Activated T-cell treated with anti-CD3 and anti-CD28 coated beads, Interleukin-2, amount 50 U/mL, for 4 hours (primary cell): Measurements from ENCODE around the gene ATAD2B. TPM values are rescaled to one million over a fixed set of nuclear protein-coding genes. Genes with fewer than 3 reads are reported as not detected.

ENCODE experiments used
- ATAC-seq, 2 donors: fragments of 200-7000 bp; cut with Tn5 transposase; one replicate each; pipeline ENCODE4 v1.10.0; 2021
- DNase-seq: peaks from one replicate; pipeline ENCODE4 v3.0.0-alpha.2; 2020
- H3K27me3 Mint-ChIP-seq: one replicate; pipeline ENCODE4 v1.8.0; 2021; ENCODE audit warnings: low read depth, mixed read lengths
- H3K36me3 Mint-ChIP-seq: one replicate; pipeline ENCODE4 v1.8.0; 2022; ENCODE audit warnings: mixed read lengths; ENCODE audit not compliant: insufficient read depth
- H3K4me1 Mint-ChIP-seq: one replicate; pipeline ENCODE4 v1.8.0; 2021; ENCODE audit warnings: low read depth, mixed read lengths
- H3K4me3 Mint-ChIP-seq: one replicate; pipeline ENCODE4 v1.8.0; 2021; ENCODE audit warnings: mild to moderate bottlenecking, moderate library complexity, mixed read lengths
- H3K9me3 Mint-ChIP-seq: one replicate; pipeline ENCODE4 v1.8.0; 2021; ENCODE audit warnings: mixed read lengths
- total RNA-seq, 3 donors: library from RNA; stranded (reverse); gene quantifications; one replicate each; pipeline ENCODE4 v1.2.1, GENCODE V29; 2021

The ATAD2B gene
- total RNA-seq, 3 donors from 2014 or later, result 12.5 to 15.4 (median 13.2) TPM

DNA sequence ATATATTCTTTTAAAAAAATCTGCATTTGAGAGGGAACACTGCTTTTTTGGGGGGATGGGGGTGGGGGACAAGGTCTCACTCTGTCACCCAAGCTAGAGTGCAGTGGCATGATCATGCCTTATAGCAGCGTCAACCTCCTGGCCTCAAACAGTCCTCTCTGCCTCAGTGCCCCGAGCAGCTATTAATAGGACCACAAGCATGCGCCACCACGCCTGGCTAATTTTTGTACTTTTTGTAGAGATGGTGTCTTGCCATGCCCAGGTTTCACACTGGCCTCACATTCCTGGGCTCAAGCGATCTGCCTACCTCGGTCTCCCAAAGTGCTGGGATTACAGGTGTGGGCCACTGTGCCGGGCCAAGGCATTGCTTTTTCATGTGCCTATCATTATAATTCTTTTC is 154.2 kb downstream of the ATAD2B start:
- no peaks in the 10 kb centered on the region for H3K27me3 Mint-ChIP-seq
- ATAC-seq, result no peak
- no peaks in the 10 kb centered on the region for H3K4me1 Mint-ChIP-seq
- H3K9me3 Mint-ChIP-seq, result no peaks in the 10 kb centered on the region
- no peak overlapping the region for H3K4me3 Mint-ChIP-seq
- H3K36me3 Mint-ChIP-seq, result peaks cover 45% of the 10 kb centered on the region
- no peak for DNase-seq

DNA sequence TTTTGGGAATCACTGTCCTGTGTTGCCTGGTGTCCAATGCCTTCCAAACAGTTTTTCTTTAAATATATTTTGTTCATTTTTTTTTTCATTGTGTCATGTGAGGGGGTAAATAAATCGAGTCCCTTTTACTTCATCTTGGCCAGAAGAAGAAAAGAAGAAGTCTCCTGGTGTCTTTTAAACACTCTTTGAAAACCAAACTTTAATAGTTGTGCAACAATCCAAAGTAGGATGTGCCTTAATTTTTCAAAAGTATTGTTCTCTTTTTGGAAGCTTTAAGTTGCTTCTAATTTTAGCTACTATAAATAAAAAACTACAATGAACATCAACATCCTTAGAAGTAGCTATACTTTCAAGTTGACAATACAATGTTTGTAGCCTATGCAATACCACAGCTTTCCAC is 154.9 kb downstream of the ATAD2B start:
- ATAC-seq (no peak), DNase-seq (no peak)
- no peak overlapping the region for H3K4me3 Mint-ChIP-seq
- no peaks in the 10 kb centered on the region for H3K4me1 Mint-ChIP-seq
- H3K27me3 Mint-ChIP-seq, result no peaks in the 10 kb centered on the region
- H3K36me3 Mint-ChIP-seq, result peaks cover 49% of the 10 kb centered on the region
- H3K9me3 Mint-ChIP-seq, result no peaks in the 10 kb centered on the region

DNA sequence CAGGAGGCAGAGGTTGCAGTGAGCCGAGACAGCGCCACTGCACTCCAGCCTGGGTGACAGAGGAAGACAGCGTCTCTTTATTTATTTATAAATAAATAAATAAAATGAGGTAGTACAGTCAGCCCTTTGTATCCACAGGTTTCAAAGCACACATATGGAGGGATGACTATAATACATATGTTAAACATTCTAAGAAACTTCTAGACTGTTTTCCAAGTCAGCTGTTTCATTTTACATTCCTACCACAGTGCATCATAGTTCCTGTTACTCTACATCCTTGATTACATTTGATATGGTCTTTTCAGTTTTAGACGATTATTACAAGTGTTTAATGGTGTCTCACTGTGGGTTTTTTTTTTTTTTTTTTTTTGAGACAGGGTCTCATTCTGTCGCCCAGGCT is 157.6 kb downstream of the ATAD2B start:
- no peaks in the 10 kb centered on the region for H3K27me3 Mint-ChIP-seq
- H3K4me3 Mint-ChIP-seq, result no peak overlapping the region
- no peak for DNase-seq
- H3K36me3 Mint-ChIP-seq, result peaks cover 44% of the 10 kb centered on the region
- no peak for ATAC-seq
- no peaks in the 10 kb centered on the region for H3K9me3 Mint-ChIP-seq
- no peaks in the 10 kb centered on the region for H3K4me1 Mint-ChIP-seq

DNA sequence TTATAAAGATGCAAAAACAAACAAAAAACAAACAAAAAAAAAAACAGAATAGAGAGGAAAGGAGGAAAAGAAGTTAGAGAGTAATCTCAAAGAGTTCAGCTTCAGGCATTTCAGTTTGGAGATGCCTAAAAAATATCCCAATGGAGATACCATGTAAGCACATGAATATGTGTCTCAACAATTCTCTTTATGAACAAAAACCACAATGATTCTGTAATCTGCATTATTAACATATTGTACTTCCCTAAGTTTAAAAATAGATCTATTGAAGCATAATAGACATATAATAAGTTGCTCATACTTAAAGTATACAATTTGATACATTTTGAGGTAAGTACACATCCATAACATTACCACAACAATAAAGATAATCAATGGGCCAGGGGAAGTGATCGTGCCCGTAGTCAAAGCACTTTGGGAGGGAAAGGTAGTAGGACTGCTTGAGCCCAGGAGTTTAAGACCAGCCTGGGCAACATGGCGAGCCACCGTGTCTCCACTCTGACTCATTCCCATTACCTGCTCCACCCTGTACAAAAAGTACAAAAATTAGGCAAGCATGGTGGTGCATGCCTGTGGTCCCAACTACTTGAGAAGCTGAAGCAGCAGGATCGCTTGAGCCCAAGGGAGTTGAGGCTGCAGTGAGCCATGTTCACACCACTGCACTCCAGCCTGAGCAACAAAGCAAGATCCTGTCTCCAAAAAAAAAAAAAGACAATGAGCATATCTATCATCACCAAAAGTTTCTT is 158.9 kb downstream of the ATAD2B start:
- no peak for DNase-seq
- H3K36me3 Mint-ChIP-seq, result peaks cover 49% of the 10 kb centered on the region
- no peak for ATAC-seq
- H3K9me3 Mint-ChIP-seq, result no peaks in the 10 kb centered on the region
- peaks cover 1% of the 10 kb centered on the region for H3K4me1 Mint-ChIP-seq
- H3K27me3 Mint-ChIP-seq, result no peaks in the 10 kb centered on the region
- no peak overlapping the region for H3K4me3 Mint-ChIP-seq

DNA sequence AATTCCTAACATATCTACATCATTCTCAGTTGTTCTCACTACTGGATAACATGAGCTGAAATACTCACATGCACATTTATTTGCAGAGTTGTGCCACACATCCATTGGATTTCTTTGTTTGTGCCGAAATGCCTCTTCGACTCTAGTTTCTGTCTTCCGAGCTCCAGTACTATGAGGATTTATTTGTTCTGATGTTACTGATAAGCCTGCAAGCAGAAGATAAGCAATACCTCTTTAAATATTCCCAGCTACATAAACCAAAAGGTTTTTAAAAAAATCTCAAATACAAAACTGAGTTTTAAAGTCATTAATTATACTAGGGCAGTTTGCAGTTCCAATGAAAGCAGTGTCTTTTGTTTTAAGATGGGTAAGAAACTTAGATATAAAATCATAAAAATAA is 164.8 kb downstream of the ATAD2B start:
- Mint-ChIP-seq H3K4me1 (peaks cover 12% of the 10 kb centered on the region), H3K27me3 (no peaks in the 10 kb centered on the region), H3K36me3 (peaks cover 37% of the 10 kb centered on the region), H3K4me3 (no peak overlapping the region), H3K9me3 (no peaks in the 10 kb centered on the region)
- ATAC-seq (no peak), DNase-seq (no peak)

DNA sequence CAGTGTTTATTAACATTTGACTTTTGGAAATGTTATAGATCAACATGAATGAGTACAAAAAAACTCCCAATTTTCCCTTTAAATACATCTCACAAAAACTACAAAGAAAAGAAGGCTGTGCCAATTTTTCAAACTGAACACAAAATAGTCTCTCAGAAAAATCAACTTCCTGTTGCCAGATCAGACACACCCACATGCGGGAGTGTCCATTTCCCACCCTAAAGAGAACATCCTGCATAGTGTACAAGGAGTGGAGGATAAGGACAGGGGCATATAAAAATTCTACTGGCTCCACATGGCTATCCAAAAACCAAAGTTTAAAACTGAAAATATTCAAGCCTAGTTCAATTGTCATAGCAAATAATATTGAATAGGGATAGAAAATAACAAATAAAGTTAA is 165.3 kb downstream of the ATAD2B start:
- peaks cover 41% of the 10 kb centered on the region for H3K36me3 Mint-ChIP-seq
- peaks cover 12% of the 10 kb centered on the region for H3K4me1 Mint-ChIP-seq

DNA sequence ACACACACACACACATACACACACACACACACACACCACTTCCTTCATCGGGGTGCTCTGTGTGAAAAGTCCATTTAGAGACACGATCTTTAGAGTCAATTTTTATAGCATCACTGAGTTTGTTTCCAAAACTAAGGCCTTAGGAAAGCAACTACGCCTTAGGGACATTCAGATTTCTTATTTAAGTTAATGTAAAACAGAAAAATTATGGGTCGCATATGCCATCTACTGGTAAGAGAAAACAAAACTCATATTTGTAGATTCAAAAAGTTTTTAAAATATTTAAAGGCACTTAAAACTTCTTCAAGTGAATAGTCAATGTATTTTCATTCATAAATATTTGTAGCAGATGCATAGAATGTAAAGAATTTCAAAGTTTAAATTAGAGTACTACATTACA is 166.2 kb downstream of the ATAD2B start:
- DNase-seq, result no peak
- Mint-ChIP-seq H3K27me3 (no peaks in the 10 kb centered on the region), H3K36me3 (peaks cover 42% of the 10 kb centered on the region), H3K9me3 (no peaks in the 10 kb centered on the region), H3K4me3 (no peak overlapping the region), H3K4me1 (peaks cover 12% of the 10 kb centered on the region)
- no peak for ATAC-seq

More for the DNA sequence above, 165.3 kb downstream of the ATAD2B start:
- no peak overlapping the region for H3K4me3 Mint-ChIP-seq
- H3K9me3 Mint-ChIP-seq, result no peaks in the 10 kb centered on the region
- H3K27me3 Mint-ChIP-seq, result no peaks in the 10 kb centered on the region
- ATAC-seq, result no peak
- DNase-seq, result no peak

DNA sequence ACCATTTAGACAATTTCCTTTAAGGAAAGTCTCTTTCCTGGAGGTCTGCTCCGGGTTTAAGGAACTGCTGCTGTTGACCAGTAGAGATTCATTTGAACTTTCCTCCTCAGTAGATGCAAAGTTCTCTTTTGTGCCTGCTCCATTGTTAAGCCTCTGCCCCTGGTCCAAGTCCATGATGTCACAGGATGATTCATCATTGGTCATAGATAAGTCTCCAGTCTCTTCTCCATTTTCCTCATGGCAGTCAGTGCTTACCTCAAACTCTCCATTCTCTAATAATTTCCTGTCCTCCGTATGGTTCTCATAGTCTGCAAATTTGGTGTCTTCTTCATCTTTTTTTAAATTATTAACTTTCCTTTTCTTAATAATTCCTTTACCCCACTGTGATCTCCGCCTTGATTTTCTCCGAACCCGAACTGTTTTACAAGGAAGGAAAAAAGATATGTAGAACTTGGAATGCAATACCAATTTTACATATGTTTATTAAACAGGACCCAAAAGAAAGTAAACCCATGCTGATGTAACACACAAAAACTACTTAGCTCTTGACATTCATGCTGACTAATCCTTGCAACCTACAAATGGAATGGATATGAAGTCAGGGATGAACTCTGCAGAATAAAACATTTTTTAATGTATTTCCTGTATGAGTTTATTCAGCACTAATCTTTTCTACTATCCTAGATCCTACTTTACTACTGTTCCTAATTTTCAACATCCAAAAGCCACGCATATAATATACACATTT is 169.1 kb downstream of the ATAD2B start:
- peaks cover 10% of the 10 kb centered on the region for H3K4me1 Mint-ChIP-seq
- peaks cover 34% of the 10 kb centered on the region for H3K36me3 Mint-ChIP-seq
- H3K27me3 Mint-ChIP-seq, result no peaks in the 10 kb centered on the region
- H3K4me3 Mint-ChIP-seq, result no peak overlapping the region
- DNase-seq (no peak), ATAC-seq (no peak)
- no peaks in the 10 kb centered on the region for H3K9me3 Mint-ChIP-seq

DNA sequence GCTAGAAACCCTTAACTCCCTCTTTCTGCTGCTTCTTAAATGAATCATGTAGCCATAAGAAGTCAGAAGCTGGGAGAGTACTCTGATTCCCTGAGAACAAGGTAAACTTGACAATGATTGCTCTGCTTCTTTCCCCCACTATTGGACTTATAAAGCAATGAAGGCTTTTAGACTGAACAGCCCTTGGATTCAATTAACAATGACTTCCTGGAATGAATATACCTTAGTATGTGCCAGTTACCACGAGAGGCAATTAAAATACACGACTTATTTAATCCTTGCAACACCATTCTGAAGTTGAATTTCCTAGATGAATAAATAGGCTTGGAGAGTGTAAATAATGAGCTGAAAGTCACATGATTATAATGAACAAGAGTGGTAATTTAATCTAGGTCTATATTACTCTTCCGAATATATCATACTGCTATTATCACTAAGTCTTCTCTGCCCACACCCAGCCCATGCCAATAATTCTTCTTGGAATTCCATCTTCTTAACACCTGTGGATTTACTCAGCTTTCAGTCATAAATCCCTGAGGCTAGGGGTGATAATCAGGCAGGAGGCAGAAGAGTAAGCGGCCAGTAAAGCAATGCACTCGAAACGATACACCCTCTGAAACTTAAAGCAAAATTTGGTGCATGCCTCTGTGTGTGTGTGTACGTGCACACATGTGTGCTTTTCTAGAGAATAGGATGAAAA is 170.2 kb downstream of the ATAD2B start:
- Mint-ChIP-seq H3K27me3 (no peaks in the 10 kb centered on the region), H3K4me1 (peaks cover 7% of the 10 kb centered on the region), H3K4me3 (no peak overlapping the region), H3K36me3 (peaks cover 35% of the 10 kb centered on the region), H3K9me3 (no peaks in the 10 kb centered on the region)
- DNase-seq (no peak), ATAC-seq (no peak)

DNA sequence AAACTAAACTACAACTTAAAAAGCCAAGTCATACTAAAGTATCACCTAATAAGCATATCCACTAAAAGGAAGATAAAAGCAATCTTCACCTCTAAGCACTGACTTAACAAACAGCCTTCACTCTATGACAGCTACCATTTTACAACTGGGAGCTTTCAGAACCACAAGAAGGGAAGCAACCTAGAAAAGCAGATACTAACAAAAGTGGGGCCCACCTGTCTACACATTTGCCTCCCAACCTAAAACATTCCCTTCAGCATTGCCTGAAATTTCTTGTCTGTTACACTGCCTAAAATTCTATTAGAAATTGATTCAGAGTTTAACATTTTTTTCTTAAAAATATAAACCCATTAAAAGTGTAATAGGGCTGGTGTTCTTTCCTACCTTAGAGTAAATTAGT is 172.0 kb downstream of the ATAD2B start:
- H3K27me3 Mint-ChIP-seq, result no peaks in the 10 kb centered on the region
- no peak for ATAC-seq
- peaks cover 34% of the 10 kb centered on the region for H3K36me3 Mint-ChIP-seq
- H3K4me1 Mint-ChIP-seq, result peaks cover 3% of the 10 kb centered on the region
- no peaks in the 10 kb centered on the region for H3K9me3 Mint-ChIP-seq
- DNase-seq, result no peak
- no peak overlapping the region for H3K4me3 Mint-ChIP-seq

DNA sequence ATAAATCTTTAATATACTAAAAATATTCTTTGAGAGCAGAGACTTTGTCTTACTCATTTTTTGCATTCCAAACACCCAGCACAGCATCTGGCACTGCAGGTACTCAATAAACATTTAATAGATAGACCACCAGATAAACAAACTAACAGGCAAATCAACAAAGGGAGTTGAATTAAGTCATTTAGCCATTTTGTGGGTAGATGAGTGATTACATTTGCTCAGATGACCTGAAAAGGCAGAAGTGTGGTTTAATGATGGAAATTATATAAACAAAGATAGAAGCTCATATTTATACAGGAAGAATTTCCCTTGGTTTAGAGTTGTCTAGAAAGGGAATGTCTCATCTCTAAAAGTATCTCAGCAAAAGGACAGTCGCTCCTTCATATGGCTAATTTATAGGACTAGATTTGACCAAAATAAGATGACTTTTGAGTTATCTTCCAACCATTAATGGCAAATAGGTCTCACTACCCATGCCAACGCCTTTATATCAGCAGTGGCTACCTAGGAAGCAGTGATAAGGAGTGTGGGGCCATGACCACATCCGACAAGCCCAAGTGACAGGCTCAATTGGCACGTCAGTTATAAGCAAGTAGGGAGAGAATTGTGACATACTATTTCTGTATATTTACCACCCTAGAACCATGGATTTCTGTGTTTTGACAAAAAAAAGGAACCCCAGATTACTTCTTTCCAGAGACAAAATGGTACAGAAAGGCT is 173.5 kb downstream of the ATAD2B start:
- DNase-seq, result no peak
- Mint-ChIP-seq H3K4me3 (no peak overlapping the region), H3K36me3 (peaks cover 35% of the 10 kb centered on the region), H3K4me1 (peaks cover 3% of the 10 kb centered on the region), H3K27me3 (no peaks in the 10 kb centered on the region), H3K9me3 (no peaks in the 10 kb centered on the region)
- no peak for ATAC-seq

DNA sequence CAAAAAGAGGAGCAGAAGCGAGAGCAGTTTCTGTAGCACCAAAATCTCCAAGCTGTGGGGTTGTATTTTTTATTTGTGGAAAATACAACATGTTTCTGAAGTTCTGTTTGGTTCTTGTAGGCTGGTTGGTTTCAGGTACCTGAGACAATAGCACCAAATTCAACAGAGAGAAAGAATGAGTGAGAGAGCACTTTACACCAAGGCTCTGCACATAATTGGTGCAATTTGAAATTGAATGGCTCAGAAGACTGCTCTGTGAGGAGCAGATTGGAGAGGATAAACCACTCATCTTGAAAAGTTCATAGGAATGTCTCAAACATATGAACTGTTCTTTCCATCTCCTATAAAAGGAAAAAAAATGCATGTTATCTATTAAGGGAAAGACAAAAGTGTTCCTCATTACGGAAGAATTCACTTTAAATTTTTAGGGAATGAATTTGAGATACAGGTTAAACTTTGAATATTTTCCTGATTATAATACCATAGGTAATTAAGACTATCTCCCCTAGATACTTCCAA is 175.1 kb downstream of the ATAD2B start:
- no peaks in the 10 kb centered on the region for H3K9me3 Mint-ChIP-seq
- DNase-seq (no peak), ATAC-seq (no peak)
- H3K4me3 Mint-ChIP-seq, result no peak overlapping the region
- H3K4me1 Mint-ChIP-seq, result no peaks in the 10 kb centered on the region
- peaks cover 24% of the 10 kb centered on the region for H3K36me3 Mint-ChIP-seq
- H3K27me3 Mint-ChIP-seq, result no peaks in the 10 kb centered on the region

DNA sequence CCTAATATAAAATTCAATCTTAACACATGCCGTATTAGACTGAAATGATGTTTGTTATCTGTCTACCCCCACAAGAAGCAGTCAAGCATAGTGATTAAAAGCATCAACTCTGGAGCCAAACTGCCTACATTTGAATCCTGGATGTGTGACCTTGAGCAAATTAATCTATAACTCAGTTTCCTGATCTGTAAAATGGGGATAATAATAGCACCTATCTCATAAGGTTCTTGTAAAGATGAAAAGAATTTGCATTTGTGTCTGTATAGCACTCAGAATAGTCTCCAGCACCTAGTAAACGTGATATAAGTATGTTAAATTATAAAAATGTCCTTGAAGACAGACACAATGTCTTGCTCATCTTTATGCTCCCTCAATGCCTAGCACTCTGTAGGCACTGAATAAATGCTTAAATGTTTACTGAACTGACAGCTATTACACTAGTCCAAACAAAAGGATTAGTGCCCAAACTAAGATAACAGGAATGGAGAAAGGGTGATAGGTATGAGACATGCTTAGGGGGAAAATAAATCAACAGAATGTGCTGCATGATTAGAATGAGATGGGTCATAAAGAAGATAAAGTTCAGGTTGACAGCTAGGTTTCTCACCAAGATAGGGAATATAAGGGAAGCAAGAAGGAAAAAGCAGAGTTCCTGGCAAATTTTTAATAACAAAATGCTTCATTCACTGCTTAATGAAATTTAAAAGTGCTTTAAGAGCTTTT is 180.6 kb downstream of the ATAD2B start:
- ATAC-seq (no peak), DNase-seq (no peak)
- Mint-ChIP-seq H3K9me3 (no peaks in the 10 kb centered on the region), H3K27me3 (no peaks in the 10 kb centered on the region), H3K4me3 (no peak overlapping the region), H3K36me3 (peaks cover 25% of the 10 kb centered on the region), H3K4me1 (no peaks in the 10 kb centered on the region)
